Medulla oblongata (tissue), 1 donor: ENCODE measurements around the gene MAS1L.
"Not testable (repeated sequence)": the region's sequence is repeated elsewhere in the genome, so short reads cannot be mapped to it uniquely, and the experiment has no call there.

Experiments used
- DNase-seq: peaks from one replicate; pipeline ENCODE4 v3.0.0-alpha.2; 2015; ENCODE audit errors: extremely low spot score

Gene MAS1L

DNA sequence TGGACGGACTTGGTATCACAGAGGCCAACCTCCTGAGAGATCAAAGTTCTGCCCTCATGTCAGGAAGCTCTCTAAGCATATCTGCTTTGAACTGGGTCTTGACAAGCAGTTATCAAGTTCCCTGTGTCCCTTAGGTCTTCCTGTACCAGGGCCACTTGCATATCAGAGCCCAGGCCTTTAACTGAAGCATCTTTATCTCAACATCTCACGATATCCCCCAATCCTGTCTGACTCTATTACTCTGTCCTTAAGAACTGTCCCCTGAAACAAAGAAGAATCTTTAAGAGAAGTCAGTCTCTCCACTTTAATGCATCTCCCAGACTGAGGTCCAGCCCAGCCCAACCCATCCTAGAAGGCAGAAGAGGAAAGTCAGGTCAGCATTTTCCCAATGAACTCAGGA is 8.2 kb downstream of the MAS1L start:
- no peak for DNase-seq

DNA sequence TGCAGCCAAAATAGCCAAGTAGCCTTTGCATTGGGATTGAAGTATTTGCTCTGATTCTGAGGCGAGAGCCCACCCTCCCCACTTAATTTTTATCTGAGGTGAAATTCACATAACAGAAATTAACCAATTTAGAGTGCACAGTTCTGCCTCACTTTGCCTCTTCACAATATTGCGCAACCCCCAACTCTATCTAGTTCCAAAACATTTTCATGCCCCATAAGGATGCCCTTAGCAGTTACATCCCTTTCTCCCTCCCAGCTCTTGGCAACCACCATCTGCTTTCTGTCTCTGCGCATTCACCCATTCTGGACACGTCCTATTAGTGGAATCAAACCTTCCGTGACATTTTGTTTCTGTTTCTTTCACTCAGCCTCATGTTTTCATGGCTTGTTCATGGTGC is 9.0 kb downstream of the MAS1L start:
- no peak for DNase-seq

DNA sequence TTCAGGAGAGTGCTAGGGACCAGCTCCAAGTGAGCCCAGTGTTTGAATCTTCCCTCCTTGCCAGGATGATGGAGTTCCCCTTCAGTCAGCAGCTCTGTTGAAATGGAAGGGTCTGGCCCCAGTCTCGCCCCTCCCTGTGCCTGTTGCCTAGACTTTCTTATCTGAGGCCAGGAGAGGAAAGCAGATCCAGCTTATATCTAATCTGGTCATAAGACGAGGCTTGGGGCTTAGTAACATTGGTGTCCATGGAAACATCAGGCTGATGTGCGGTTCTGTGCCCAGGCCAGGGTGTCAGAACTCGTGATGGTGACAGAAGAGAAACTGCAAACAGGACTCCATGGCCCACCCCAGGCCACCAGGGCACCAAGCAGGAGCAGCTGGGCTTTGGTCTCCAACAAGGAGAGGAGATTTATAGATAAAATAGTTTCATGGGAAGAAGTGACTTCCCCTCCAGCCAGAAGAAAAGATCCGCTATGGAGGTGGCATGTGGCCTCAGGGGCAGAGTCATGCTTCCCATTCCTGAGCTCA is 9.8 kb downstream of the MAS1L start:
- no peak for DNase-seq

DNA sequence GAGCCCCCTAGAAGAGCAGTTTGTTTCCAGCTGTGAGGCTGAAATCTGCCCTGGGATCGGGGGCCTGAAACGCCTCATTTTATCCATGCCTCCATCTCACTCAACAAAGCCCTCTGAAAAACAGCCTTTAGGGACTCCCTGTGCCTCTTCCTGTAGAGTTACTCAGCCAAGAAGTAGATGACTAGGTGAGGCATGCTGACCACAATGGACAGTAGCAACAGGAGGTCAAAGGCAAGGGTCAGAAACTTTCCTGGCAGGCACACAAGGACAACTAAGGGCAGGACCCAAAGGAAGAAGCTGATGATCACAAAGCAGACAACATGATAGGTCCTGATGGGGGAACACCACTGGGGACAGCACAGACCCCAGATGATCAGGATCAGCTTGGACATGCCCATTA is 12.8 kb downstream of the MAS1L start:
- no peak for DNase-seq

DNA sequence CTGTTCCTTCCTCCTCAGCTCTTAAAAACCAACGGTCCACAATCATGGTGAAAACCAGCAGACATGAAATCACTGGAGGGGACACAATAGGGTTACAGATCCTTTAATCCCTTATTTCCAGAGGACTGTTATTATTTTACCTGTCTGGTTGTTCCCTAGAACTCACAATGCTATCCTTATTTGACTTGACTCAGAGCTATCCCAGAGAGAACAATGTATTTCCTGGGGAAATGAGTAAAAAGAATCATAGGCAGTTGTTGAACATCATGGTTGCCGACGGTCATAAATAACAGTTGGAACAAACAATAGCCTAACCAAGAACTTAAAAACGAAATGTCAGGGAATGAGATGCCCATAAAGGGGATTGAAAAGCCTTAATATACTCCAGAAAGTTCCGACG is 21.5 kb downstream of the MAS1L start:
- DNase-seq: no peak

DNA sequence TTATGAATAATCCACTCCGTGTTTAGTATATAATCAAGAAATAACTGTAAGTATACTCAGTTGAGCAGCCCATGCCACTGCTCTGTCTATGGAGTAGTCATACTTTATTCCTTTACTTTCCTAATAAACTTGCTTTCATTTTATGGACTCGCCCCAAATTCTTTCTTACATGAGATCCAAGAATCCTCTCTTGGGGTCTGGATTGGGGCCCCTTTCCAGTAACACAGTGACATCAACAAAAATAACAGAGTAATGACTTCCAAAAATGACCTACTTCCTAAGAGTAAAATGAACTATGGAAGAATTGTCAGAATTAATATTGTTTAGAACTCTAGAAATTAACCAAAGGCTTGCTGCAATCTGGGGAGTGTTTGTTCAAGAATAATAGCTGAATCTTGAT is 22.0 kb downstream of the MAS1L start:
- DNase-seq: no peak

DNA sequence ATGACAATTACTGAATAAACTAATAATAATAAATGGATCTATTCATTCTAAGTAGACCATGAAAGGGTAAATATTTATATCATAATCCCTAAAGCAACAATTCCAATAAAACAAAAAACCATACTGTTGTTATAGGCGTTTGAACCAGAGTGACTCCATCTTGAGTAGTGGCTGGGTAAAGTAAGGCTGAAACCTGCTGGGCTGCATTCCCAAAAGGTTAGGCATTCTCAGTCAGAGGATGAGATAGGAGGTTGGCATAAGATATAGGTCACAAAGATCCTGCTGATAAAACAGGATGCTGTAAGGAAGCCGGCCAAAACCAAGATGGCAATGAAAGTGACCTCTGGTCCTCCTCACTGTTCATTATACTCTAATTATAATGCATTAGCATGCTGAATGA is 22.5 kb downstream of the MAS1L start:
- DNase-seq: no peak

DNA sequence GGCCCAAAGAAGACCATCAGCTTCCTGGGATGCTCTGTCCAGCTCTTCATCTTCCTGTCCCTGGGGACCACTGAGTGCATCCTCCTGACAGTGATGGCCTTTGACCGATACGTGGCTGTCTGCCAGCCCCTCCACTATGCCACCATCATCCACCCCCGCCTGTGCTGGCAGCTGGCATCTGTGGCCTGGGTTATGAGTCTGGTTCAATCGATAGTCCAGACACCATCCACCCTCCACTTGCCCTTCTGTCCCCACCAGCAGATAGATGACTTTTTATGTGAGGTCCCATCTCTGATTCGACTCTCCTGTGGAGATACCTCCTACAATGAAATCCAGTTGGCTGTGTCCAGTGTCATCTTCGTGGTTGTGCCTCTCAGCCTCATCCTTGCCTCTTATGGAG is 25.7 kb downstream of the MAS1L start:
- DNase-seq: no peak

DNA sequence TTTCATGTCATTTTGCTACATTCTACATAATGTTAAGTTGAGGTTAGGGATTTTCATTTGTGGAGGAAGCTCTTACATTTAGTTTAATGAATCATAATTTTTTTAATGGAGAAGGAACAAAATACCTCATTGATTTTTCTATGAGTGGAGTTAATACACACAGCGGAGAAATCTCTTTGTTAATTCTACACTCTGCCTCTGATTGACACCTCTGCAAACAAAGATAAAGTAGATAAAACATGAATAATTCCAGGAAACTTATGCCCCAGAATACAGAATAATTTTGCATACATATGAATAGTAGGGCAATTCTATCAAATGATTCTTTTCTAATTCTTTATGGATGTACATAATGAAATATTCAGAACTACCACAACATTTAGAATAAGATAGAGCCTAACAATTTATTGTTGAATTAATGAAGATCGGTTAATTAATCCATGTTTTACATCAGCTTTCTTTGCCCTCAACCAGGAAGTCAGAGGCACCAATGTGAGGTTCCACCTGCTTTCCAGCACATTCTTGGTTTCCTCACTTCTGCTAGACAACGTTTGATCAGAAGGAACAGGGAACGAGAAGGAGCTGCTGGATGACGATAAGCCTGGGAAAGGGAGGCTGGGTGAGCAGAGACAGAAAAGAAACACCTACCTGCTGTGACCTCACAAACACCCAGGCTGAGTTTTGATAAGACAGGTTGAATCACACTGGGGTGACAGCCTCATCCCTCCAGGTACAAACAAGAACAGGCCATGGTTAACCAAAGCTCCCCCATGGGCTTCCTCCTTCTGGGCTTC is 26.5 kb downstream of the MAS1L start:
- no peak for DNase-seq

DNA sequence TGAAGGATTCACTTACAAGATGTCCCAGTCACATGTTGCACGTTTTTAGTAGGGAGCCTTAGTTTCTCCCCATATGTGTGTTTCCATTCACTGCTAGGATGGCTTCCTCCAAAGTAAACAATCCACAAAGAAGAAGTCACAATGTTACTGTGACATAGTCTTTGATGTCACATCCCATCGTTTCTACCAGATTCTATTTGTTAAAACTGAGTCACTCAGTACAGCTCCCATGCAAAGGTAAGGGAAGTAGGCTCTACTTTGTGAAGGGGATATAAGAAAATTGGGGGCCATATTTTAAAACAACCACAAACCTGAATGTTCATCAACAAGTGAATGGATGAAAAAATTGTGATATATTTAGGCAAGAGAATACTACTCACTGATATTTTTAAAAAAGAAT is 30.8 kb downstream of the MAS1L start, which contains the start of the genes OR11A1 and OR2H1:
TSS of gene OR11A1 (minus strand) at position 101 of the 400 bp plus-strand sequence. CDS start 29,430 bp downstream, outside the sequence.
TSS of gene OR2H1 (plus strand) at position 185 of the 400 bp plus-strand sequence. CDS start 4,615 bp downstream, outside the sequence.
- no peak for DNase-seq

DNA sequence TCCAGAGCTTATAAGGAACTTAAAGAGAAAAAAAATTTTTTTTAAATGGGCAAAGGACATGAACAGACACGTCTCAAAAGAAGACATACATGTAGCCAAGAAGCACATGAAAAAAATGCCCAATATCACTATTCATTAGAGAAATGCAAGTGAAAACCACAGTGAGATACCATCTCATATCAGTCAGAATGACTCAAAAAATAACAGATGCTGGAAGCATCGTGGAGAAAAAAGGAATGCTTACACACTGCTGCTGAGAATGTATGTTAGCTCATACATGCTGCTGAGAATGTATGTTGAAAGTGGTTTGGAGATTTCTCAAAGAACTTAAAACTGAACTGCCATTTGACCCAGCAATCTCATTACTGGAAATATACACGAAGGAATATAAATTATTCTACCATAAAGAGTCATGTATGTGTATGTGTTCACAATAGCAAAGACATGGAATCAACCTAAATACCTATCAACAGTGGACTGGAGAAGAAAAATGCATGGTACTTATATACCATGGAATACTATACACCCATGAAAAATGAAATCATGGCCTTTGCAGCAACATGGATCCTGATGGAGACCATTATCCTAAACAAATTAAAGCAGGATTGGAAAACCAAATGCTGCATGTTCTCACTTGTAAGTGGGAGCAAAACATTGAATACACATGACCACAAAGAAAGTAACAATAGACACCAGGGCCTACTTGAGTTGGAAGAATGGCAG is 36.1 kb downstream of the MAS1L start:
- no peak for DNase-seq

DNA sequence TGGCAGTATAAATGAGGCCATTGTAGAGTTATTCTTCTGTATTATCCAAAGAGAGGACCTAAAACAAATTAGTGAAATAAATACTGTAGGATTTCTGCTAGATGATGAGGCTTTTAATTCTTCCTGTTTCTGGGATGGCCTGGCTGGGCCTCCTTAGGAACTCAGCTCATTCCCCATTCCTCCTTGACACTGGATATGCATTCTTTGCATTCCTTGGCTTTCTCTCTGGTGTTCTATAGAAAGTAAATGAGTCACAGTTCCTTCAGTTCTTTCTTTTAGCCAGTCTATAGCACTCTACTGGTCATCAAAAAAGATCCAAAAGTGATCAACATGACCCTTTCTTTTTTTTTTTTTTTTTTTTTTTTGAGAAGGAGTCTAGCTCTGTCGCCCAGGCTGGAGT is 40.1 kb downstream of the MAS1L start:
- no peak for DNase-seq

DNA sequence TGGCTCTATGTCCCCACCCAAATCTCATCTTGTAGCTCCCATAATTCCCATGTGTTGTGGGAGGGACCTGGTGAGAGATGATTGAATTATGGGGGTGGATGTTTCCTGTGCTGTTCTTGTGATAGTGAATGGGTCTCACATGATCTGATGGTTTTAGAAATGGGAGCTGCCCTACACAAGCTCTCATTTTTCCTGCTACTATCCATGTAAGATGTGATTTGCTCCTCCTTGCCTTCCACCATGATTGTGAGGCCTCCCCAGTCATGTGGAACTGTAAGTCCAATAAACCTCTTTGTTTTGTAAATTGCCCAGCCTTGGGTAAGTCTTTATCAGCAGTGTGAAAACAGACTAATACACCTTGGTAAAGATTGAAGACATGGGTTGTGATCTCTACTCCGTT is 43.7 kb downstream of the MAS1L start:
- not testable (repeated sequence) for DNase-seq

DNA sequence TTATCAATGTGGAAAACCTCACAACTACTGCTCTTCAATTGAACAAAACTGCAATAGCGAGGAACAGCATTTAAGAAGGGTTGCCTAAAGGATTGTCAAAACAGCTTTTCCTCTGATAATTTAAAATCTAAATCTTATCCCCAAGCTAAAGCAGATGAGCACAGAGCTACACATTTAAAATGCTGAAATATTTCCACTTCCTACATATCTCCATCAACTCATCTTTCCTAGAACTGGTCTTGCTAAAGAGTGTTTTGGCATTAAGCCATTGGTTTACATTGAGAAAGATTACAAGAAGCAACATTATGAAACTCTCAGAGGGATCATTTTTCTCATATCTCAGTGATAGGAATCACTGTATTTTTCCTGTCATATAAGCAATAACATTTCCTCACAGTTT is 45.0 kb downstream of the MAS1L start:
- no peak for DNase-seq

DNA sequence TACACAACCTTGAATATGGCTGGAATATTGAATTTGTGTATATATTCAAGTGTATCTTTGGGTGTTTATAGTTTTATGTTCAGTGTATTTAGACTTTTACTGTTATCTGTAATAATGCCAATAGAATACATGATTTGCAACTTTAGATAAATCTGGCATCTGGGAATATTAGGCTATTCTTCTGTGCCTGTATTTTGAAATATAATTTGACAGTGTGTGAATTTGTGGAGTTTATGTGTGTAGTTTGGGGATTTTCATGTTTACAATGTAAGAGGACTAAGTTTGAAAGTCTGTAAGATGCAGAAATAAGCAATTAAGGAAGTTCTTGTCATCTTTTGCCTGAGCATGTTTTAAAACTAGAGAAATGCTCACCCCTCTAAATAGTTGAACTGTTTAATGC is 48.8 kb downstream of the MAS1L start, which contains the start of gene OR10C1:
TSS of gene OR10C1 (plus strand) at position 301 of the 400 bp plus-strand sequence. CDS start 710 bp downstream, outside the sequence.
- no peak for DNase-seq

DNA sequence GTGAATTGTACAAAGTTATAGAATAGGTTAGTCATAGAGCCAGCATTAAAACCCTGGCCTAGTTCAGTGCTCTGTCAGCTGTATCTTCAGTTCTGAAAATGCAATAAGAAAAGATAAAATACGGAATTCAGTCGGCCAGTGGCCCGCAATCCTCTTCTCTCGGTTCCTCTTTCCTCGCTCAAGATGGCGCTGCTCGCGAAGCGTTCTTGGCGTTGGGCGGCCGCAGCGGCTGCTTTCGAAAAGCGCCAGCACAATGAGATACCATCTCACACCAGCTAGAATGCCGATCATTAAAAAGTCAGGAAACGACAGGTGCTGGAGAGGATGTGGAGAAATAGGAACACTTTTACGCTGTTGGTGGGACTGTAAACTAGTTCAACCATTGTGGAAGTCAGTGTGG is 51.0 kb downstream of the MAS1L start:
- not testable (repeated sequence) for DNase-seq
